SK-N-SH (cell line): ENCODE results near the gene SCARB1. TPM values are rescaled to one million over a fixed set of nuclear protein-coding genes. Genes with fewer than 3 reads are reported as not detected.

ENCODE experiments used
- CTCF ChIA-PET: fragments of 300-600, 350-600 bp; formaldehyde crosslinking; extraction: SDS; loops from one replicate; lab custom pipeline; 2021; lab: Yijun Ruan, JAX
- POLR2A ChIA-PET: fragments of 350-600 bp; sonication (Branson Sonifier 250); formaldehyde crosslinking; extraction: SDS; loops from one replicate; lab custom pipeline; 2020; ENCODE audit warnings: antibody characterized with exemption, inconsistent platforms; lab: Yijun Ruan, JAX
- DNase-seq: peaks from one replicate; pipeline ENCODE4 v3.0.0; 2012
- H2AFZ ChIP-seq: fragments of 200-600 bp; sonication (generic); 2 replicates; pipeline ENCODE4 v1.8.1; 2016; ENCODE audit warnings: antibody characterized with exemption, mild to moderate bottlenecking, low read depth
- H3F3A ChIP-seq: fragments of 200-600 bp; sonication (generic); replicated peaks from 2 replicates; pipeline ENCODE3; 2016; ENCODE audit warnings: antibody characterized with exemption, mild to moderate bottlenecking; ENCODE audit not compliant: insufficient read depth
- H3K27ac ChIP-seq, 2 experiments: fragments of 200-500 bp in 1 of 2; fragments of 200-600 bp in 1 of 2; sonication (Bioruptor generic) in 1 of 2; sonication (generic), shearing (Covaris generic) in 1 of 2; 2 replicates each; pipeline versions ENCODE4 v1.5.1 to v1.6.1; 2014 to 2016; ENCODE audit warnings: low read depth in 2 of 2, inconsistent platforms in 1 of 2, low read length in 1 of 2, mild to moderate bottlenecking in 1 of 2, mixed read lengths in 1 of 2
- H3K27me3 ChIP-seq: fragments of 200-600 bp; sonication (generic), shearing (Covaris generic); 2 replicates; pipeline ENCODE4 v1.6.1; 2016; ENCODE audit warnings: mixed run types; ENCODE audit not compliant: insufficient read depth
- H3K36me3 ChIP-seq, 2 experiments: fragments of 200-500 bp in 1 of 2; fragments of 200-600 bp in 1 of 2; sonication (Bioruptor generic) in 1 of 2; sonication (generic) in 1 of 2; replicated peaks in 1 of 2; 2 replicates each; pipeline versions ENCODE3 to v1.5.1; 2014 to 2016; ENCODE audit warnings: low read length in 1 of 2, mild to moderate bottlenecking in 1 of 2; ENCODE audit not compliant: insufficient read depth in 2 of 2, control insufficient read depth in 1 of 2
- H3K4me1 ChIP-seq, 2 experiments: fragments of 200-500 bp in 1 of 2; fragments of 200-600 bp in 1 of 2; sonication (Bioruptor generic) in 1 of 2; sonication (generic), shearing (Covaris generic) in 1 of 2; 2 replicates each; pipeline versions ENCODE4 v1.5.1 to v1.6.1; 2014 to 2016; ENCODE audit warnings: low read depth in 1 of 2, low read length in 1 of 2, mixed run types in 1 of 2; ENCODE audit not compliant: insufficient read depth in 2 of 2, control insufficient read depth in 1 of 2
- H3K4me2 ChIP-seq: fragments of 200-600 bp; sonication (generic), shearing (Covaris generic); 2 replicates; pipeline ENCODE4 v1.6.1; 2017; ENCODE audit warnings: mixed run types
- H3K4me3 ChIP-seq, 2 experiments: fragments of 200-500 bp in 1 of 2; fragments of 200-600 bp in 1 of 2; sonication (Bioruptor generic) in 1 of 2; sonication (generic), shearing (Covaris generic) in 1 of 2; 2 replicates each; pipeline versions ENCODE4 v1.5.1 to v1.8.1; 2014 to 2016; ENCODE audit warnings: low read depth in 2 of 2, inconsistent platforms in 1 of 2, low read length in 1 of 2, mild to moderate bottlenecking in 1 of 2, mixed read lengths in 1 of 2, moderate library complexity in 1 of 2
- H3K79me2 ChIP-seq: fragments of 200-600 bp; sonication (generic); 2 replicates; pipeline ENCODE4 v1.8.1; 2017; ENCODE audit warnings: mild to moderate bottlenecking; ENCODE audit not compliant: insufficient read depth
- H3K9ac ChIP-seq: fragments of 200-600 bp; sonication (generic); 2 replicates; pipeline ENCODE4 v1.6.1; 2017; ENCODE audit warnings: mixed run types
- H3K9me2 ChIP-seq: fragments of 200-600 bp; sonication (generic); 2 replicates; pipeline ENCODE4 v1.6.1; 2017; ENCODE audit warnings: mixed run types
- H3K9me3 ChIP-seq: fragments of 200-600 bp; sonication (generic); 2 replicates; pipeline ENCODE4 v1.6.1; 2017; ENCODE audit warnings: mixed run types, mild to moderate bottlenecking, moderate library complexity
- H4K20me1 ChIP-seq: fragments of 200-600 bp; sonication (generic); 2 replicates; pipeline ENCODE4 v1.6.1; 2017; ENCODE audit warnings: mild to moderate bottlenecking, mixed run types; ENCODE audit not compliant: insufficient read depth
- EP300 ChIP-seq, 2 experiments: IDR thresholded peaks; 2 replicates each; pipeline versions ENCODE4 v1.4.0 to v1.6.1; 2012; ENCODE audit warnings: borderline replicate concordance in 1 of 2, low read depth in 1 of 2, low read length in 1 of 2
- FOXM1 ChIP-seq: IDR thresholded peaks from 2 replicates; pipeline ENCODE4 v1.4.0; 2012; ENCODE audit warnings: low read depth, mild to moderate bottlenecking
- MEF2A ChIP-seq: IDR thresholded peaks from 2 replicates; pipeline ENCODE4 v1.4.0; 2012; ENCODE audit warnings: low read depth, borderline replicate concordance
- NFIC ChIP-seq: IDR thresholded peaks from 2 replicates; pipeline ENCODE4 v1.4.0; 2012; ENCODE audit warnings: borderline replicate concordance
- NRF1 ChIP-seq: IDR thresholded peaks from 2 replicates; pipeline ENCODE4 v1.6.1; 2012; ENCODE audit warnings: low read depth, mild to moderate bottlenecking, low read length
- RAD21 ChIP-seq: IDR thresholded peaks from 2 replicates; pipeline ENCODE4 v1.6.1; 2012; ENCODE audit warnings: mild to moderate bottlenecking, low read length
- RCOR1 ChIP-seq: fragments of 150-350 bp; IDR thresholded peaks from 2 replicates; pipeline ENCODE4 v1.6.1; 2017; ENCODE audit warnings: antibody characterized with exemption, low read length
- RFX5 ChIP-seq: IDR thresholded peaks from 2 replicates; pipeline ENCODE4 v1.6.1; 2012; ENCODE audit warnings: mild to moderate bottlenecking, improper control_type of control experiment, low read length
- SIN3A ChIP-seq: IDR thresholded peaks from 2 replicates; pipeline ENCODE4 v1.6.1; 2012; ENCODE audit warnings: low read depth, mild to moderate bottlenecking, low read length, moderate library complexity, borderline replicate concordance
- TAF1 ChIP-seq: IDR thresholded peaks from 2 replicates; pipeline ENCODE4 v1.6.1; 2012; ENCODE audit warnings: low read depth, mild to moderate bottlenecking, low read length, moderate library complexity, borderline replicate concordance
- WGBS: methylation state at CpG from one replicate; pipeline ENCODE4 v1.1.6; 2017; ENCODE audit warnings: low lambda C conversion rate; 5-methylcytosine and 5-hydroxymethylcytosine counted together
- polyA plus RNA-seq, 3 experiments: library from polyadenylated mRNA; depleted of rRNA; stranded (reverse); fragments of >200 nt; gene quantifications; 2 replicates each; pipeline ENCODE4 v1.2.3, GENCODE V29; 2012
- TF ChIP-seq, protein P1 (sequence below): IDR thresholded peaks from 2 replicates; pipeline ENCODE4 v1.6.1; 2012; ENCODE audit warnings: mild to moderate bottlenecking, low read depth, low read length, moderate library complexity

The SCARB1 gene
- polyA plus RNA-seq, 1 of the 3 experiments (the other 2 are of a cell fraction), result 33.0 TPM

DNA sequence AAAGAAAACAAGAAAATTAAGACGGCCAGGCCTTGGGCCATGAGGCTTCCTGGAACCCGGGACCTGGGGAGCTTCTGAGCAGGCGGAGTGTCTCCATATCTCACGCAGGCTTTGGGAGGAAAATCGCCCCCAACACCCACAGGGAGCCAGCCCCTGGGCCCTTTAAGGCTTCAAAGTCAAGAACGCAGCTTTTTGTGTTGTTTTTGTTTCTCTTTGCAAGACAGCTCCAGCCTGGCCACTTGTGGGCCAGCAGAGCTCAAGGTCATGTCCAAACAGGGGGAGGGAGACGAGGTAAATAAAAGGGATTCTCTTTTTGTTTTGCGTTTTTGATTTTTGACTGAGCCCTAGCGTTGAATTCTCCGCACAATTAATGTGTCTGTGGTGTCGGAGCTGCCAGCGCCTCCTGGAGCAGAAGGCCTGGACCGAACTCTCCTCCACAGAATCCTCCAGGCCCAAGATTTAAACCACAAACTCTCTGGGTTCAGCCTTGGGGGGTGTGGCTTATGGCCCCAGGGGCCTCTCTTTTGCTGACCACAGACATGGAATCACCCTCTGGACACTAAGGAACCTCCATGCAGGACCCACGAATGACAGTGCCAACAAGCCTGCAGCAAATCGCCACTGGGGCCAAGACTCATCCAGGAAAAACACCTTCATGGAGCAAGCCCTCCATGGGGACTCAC lies 8.2 kb downstream of the SCARB1 start (continued):
- TF ChIP-seq RCOR1, result no peak

DNA sequence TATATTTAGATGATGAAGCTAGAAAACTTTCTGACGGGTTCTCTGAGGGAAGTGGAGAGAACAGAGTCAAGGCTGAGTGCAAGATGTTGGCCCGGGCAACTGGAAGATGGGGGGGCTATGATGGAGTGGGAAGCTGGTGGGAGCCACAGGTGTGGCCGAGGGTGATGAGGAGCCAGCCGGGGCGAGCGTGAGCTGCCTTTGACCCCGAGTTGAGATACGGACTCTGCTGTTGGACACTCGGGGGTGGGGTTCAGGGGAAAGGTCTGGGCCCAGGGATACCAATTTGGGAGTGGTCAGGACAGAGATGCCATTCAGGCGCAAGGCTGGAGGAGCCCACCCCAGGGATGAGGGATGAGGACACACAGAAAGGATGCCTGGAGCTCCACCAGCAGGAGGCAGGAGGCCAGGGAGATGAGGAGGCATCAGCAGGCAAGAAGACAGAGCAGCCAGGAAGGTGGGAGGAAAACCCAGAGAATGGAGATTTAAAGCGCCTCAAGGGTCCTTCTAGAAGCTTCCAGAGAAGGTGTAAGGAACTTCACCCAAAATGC lies 9.0 kb downstream of the SCARB1 start:
- Histone ChIP-seq H3K36me3 (no peaks in the 10 kb centered on the region), H3K9me2 (no peaks in the 10 kb centered on the region), H3K27ac (no peak overlapping the region; a peak in 1 of 4 replicates), H3F3A (no peaks in the 10 kb centered on the region), H3K4me2 (no peak overlapping the region), H4K20me1 (no peaks in the 10 kb centered on the region), H3K79me2 (no peaks in the 10 kb centered on the region), H2AFZ (no peak overlapping the region), H3K4me1 (peaks cover 0 to 11% of the 10 kb centered on the region in 2 experiments; a peak in 1 of 4 replicates), H3K9me3 (no peaks in the 10 kb centered on the region), H3K9ac (no peak overlapping the region), H3K27me3 (no peaks in the 10 kb centered on the region)
- POLR2A ChIA-PET, result no interaction called here
- CTCF ChIA-PET, result interaction anchor here (0.9 kb wide), 1 partner anchor 52 kb away, joined by 4 read pairs; no protein-coding TSS in a partner anchor
- 95% methylated on average over 11 of the region's 11 CpGs for WGBS
- DNase-seq, result no peak
- TF ChIP-seq SIN3A, result no peak
- no peak for TF ChIP-seq MEF2A
- no peak for TF ChIP-seq RFX5
- no peak for TF ChIP-seq TAF1
- TF ChIP-seq FOXM1, result no peak
- no peak for TF ChIP-seq RAD21
- TF ChIP-seq NFIC, result no peak
- no peak for TF ChIP-seq NRF1
- TF ChIP-seq, protein P1, sequence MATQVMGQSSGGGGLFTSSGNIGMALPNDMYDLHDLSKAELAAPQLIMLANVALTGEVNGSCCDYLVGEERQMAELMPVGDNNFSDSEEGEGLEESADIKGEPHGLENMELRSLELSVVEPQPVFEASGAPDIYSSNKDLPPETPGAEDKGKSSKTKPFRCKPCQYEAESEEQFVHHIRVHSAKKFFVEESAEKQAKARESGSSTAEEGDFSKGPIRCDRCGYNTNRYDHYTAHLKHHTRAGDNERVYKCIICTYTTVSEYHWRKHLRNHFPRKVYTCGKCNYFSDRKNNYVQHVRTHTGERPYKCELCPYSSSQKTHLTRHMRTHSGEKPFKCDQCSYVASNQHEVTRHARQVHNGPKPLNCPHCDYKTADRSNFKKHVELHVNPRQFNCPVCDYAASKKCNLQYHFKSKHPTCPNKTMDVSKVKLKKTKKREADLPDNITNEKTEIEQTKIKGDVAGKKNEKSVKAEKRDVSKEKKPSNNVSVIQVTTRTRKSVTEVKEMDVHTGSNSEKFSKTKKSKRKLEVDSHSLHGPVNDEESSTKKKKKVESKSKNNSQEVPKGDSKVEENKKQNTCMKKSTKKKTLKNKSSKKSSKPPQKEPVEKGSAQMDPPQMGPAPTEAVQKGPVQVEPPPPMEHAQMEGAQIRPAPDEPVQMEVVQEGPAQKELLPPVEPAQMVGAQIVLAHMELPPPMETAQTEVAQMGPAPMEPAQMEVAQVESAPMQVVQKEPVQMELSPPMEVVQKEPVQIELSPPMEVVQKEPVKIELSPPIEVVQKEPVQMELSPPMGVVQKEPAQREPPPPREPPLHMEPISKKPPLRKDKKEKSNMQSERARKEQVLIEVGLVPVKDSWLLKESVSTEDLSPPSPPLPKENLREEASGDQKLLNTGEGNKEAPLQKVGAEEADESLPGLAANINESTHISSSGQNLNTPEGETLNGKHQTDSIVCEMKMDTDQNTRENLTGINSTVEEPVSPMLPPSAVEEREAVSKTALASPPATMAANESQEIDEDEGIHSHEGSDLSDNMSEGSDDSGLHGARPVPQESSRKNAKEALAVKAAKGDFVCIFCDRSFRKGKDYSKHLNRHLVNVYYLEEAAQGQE, result no peak
- TF ChIP-seq EP300 (IDR thresholded peaks at IDR 0.05; ENCODE audit: borderline replicate concordance in 1 of 2, low read depth in 1 of 2, low read length in 1 of 2), result no peak
- TF ChIP-seq, all 33 proteins: peak for 0
- H3K4me3 ChIP-seq, result no peak overlapping the region
